Activated naive CD8-positive, alpha-beta T cell treated with anti-CD3 and anti-CD28 coated beads, Interleukin-2, amount 50 U/mL, for 24 hours (primary cell): ENCODE data around the gene ZMIZ1.
A peak's percentile ranks its signal among the peaks of the same experiment; 100 is the strongest.

ENCODE experiments used
- ATAC-seq: fragments of 150-1000 bp; cut with Tn5 transposase; one replicate; pipeline ENCODE4 v1.10.0; 2021
- DNase-seq: peaks from one replicate; pipeline ENCODE4 v3.0.0; 2021
- H3K27ac Mint-ChIP-seq: one replicate; pipeline ENCODE4 v1.8.0; 2021; ENCODE audit warnings: mild to moderate bottlenecking, mixed read lengths
- H3K27me3 Mint-ChIP-seq: one replicate; pipeline ENCODE4 v1.8.0; 2021; ENCODE audit warnings: mixed read lengths
- H3K36me3 Mint-ChIP-seq: one replicate; pipeline ENCODE4 v1.8.0; 2021; ENCODE audit warnings: low read depth, mixed read lengths
- H3K4me1 Mint-ChIP-seq: one replicate; pipeline ENCODE4 v1.8.0; 2021; ENCODE audit warnings: mixed read lengths
- H3K4me3 Mint-ChIP-seq: one replicate; pipeline ENCODE4 v1.8.0; 2021; ENCODE audit warnings: mild to moderate bottlenecking, moderate library complexity, mixed read lengths
- H3K9me3 Mint-ChIP-seq: one replicate; pipeline ENCODE4 v1.8.0; 2021; ENCODE audit warnings: mixed read lengths

Gene ZMIZ1

GRCh38 chr10:79044846-79045245 is 23.9 kb upstream of the ZMIZ1 start:
- Mint-ChIP-seq H3K27me3 (no peaks in the 10 kb centered on the region), H3K9me3 (no peaks in the 10 kb centered on the region), H3K36me3 (no peaks in the 10 kb centered on the region), H3K27ac (no peak overlapping the region), H3K4me3 (no peak overlapping the region), H3K4me1 (peaks cover 33% of the 10 kb centered on the region)
- ATAC-seq = no peak
- DNase-seq = no peak

DNA sequence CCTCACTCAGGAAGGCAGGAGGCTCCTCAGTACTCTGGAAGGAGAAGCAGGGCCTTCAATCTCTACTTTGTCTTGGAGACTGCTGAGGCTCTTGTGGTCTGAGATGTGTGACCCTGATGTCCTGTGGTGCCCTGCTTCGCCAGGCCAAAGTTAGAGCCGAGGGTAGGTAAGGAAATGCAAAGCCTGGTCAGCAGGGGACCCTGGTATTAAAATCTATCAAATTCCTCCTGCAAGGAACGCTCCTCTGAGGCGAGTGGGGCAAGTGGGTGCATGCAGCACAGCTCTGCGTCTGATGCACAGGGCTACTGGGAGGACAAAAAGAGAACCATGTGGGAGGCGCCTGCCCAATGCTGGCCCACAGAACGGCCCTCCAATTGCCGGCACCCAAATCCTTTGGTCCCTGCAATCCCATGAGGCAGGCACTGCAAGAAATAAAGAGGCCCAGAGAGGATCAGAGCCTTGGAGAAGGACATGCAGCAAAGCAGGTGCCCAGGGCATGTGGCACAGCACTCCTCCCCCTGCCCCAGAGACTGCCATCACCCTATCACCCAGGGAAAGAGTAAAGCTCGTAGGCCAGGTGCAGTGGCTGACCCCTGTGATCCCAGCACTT is 23.1 kb upstream of the ZMIZ1 start:
- Mint-ChIP-seq H3K27ac (no peak overlapping the region), H3K27me3 (no peaks in the 10 kb centered on the region), H3K9me3 (no peaks in the 10 kb centered on the region), H3K36me3 (no peaks in the 10 kb centered on the region), H3K4me3 (no peak overlapping the region), H3K4me1 (peaks cover 41% of the 10 kb centered on the region)
- DNase-seq (no peak), ATAC-seq (no peak)

- Mint-ChIP-seq H3K9me3 (no peaks in the 10 kb centered on the region), H3K27ac (no peak overlapping the region), H3K4me1 (peaks cover 43% of the 10 kb centered on the region)
These were observed 22.4 kb upstream of the ZMIZ1 start for GRCh38 chr10:79046326-79046725.

GRCh38 chr10:79046741-79047583 is 21.8 kb upstream of the ZMIZ1 start:
- no peaks in the 10 kb centered on the region for H3K9me3 Mint-ChIP-seq
- H3K4me3 Mint-ChIP-seq = no peak overlapping the region
- H3K27me3 Mint-ChIP-seq = no peaks in the 10 kb centered on the region
- H3K27ac Mint-ChIP-seq = peak overlapping the region; percentile 44
- DNase-seq (no peak), ATAC-seq (no peak)
- H3K36me3 Mint-ChIP-seq = no peaks in the 10 kb centered on the region
- peaks cover 42% of the 10 kb centered on the region for H3K4me1 Mint-ChIP-seq

More at GRCh38 chr10:79046326-79046725, 22.4 kb upstream of the ZMIZ1 start:
- Mint-ChIP-seq H3K4me3 (no peak overlapping the region), H3K36me3 (no peaks in the 10 kb centered on the region), H3K27me3 (no peaks in the 10 kb centered on the region)
- no peak for ATAC-seq
- no peak for DNase-seq

GRCh38 chr10:79047584-79047874 is 21.2 kb upstream of the ZMIZ1 start:
- Mint-ChIP-seq H3K36me3 (no peaks in the 10 kb centered on the region), H3K4me1 (peaks cover 39% of the 10 kb centered on the region), H3K27me3 (no peaks in the 10 kb centered on the region), H3K9me3 (no peaks in the 10 kb centered on the region), H3K27ac (peak overlapping the region; percentile 44), H3K4me3 (no peak overlapping the region)
- ATAC-seq (no peak), DNase-seq (no peak)

DNA sequence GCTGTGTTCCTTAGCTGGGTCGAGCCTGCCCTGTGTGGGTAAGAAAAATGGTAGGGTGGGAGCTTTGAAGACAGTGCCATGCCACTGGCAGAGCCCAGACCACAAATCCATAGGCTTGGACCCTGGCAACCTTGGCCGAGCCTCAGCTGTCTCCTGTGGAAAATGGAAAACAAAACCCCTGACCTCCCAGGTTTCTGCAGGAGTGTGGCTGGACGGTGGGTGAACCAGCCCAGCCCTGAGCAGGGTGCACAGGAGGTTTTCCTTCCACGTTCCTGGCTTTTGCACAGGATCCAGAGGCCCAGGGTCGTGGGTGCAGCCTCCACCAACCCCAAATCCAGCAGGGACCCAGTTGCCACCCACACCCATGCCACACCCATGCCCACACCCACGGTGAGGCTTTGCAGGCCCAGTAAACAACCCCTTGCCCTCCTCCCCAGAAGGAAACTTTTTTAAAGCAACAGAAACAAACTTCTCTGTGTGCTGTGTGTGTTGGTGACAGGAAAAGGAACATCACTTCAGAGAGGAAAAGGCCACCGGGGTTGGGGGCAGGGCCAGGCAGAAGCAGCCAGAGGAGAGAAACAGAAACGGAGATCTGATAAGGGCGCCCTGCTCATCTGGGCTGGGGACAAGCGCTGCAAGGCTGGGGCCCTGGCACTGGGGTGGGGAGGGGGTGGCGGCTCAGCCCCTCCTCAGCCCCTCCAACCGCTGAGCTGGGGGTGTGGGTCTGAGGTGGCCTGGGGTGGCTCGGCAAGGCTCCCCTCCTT is 20.7 kb upstream of the ZMIZ1 start:
- peak overlapping the region; percentile 85 for H3K27ac Mint-ChIP-seq

GRCh38 chr10:79048639-79049550 is 19.9 kb upstream of the ZMIZ1 start:
- H3K9me3 Mint-ChIP-seq = no peaks in the 10 kb centered on the region
- DNase-seq = no peak
- peaks cover 39% of the 10 kb centered on the region for H3K4me1 Mint-ChIP-seq
- peak overlapping the region; percentile 78 for H3K27ac Mint-ChIP-seq
- no peak for ATAC-seq
- no peaks in the 10 kb centered on the region for H3K27me3 Mint-ChIP-seq
- H3K36me3 Mint-ChIP-seq = no peaks in the 10 kb centered on the region
- peak overlapping the region; percentile 14 for H3K4me3 Mint-ChIP-seq

More for the DNA sequence above, 20.7 kb upstream of the ZMIZ1 start:
- Mint-ChIP-seq H3K9me3 (no peaks in the 10 kb centered on the region), H3K4me1 (peaks cover 39% of the 10 kb centered on the region), H3K4me3 (peak overlapping the region; percentile 45), H3K36me3 (no peaks in the 10 kb centered on the region), H3K27me3 (no peaks in the 10 kb centered on the region)
- DNase-seq (peak; percentile 63), ATAC-seq (peak; percentile 75)

DNA sequence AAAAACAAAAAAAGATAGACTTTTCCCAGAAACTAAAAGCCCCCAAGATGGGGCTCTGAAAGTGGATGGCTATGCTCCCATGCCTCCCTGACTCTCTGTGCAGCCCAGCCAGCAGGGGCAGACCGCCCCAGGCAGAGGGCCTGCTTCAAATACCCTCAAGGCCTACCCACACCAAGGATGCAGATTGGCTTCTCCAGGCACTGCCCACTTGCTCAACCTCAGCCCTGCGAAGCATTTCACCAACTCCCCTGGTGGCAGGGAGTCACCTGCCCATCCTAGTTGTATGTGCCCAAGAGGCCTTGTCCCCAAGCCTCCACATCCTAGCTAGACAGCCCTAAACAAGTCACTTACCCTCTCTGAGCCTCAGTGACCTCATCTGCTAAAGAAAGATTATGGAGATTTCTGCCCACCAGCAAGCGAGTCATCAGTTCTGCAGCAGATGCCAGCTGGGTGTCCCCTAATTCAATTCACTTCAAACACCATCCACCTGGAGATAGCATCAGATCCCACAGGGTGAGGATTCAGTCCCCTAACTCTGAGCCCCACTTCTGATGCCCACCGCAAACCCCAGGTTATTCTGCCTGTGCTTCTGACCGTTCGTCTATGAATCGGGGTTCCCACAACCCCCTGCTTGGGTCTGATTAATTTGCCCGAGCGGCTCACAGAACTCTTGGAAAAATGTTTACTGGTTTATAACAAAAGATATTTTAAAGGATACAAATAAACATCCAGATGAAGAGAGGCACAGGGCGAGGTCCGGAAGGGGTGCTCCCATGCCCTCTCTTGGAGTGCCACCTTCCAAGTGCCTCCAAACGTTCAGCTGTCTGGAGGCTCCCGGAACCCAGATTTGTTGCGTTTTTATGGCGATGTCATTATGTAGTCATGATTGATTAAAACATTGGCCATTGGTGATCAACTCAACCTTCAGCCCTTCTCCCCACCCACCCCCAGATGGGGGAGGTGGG is 18.6 kb upstream of the ZMIZ1 start:
- Mint-ChIP-seq H3K27ac (peak overlapping the region; percentile 78), H3K36me3 (no peaks in the 10 kb centered on the region), H3K9me3 (no peaks in the 10 kb centered on the region), H3K27me3 (no peaks in the 10 kb centered on the region), H3K4me1 (peaks cover 39% of the 10 kb centered on the region), H3K4me3 (peak overlapping the region; percentile 24)
- DNase-seq (peak; percentile 48), ATAC-seq (peak; percentile 79)

- Mint-ChIP-seq H3K27me3 (no peaks in the 10 kb centered on the region), H3K27ac (no peak overlapping the region), H3K4me3 (no peak overlapping the region)
These were observed 17.7 kb upstream of the ZMIZ1 start for GRCh38 chr10:79050896-79051555.

GRCh38 chr10:79051766-79052165 is 17.0 kb upstream of the ZMIZ1 start:
- Mint-ChIP-seq H3K27ac (no peak overlapping the region), H3K4me1 (peaks cover 39% of the 10 kb centered on the region), H3K36me3 (no peaks in the 10 kb centered on the region), H3K4me3 (no peak overlapping the region), H3K27me3 (no peaks in the 10 kb centered on the region), H3K9me3 (no peaks in the 10 kb centered on the region)
- no peak for ATAC-seq
- no peak for DNase-seq

More at GRCh38 chr10:79050896-79051555, 17.7 kb upstream of the ZMIZ1 start:
- DNase-seq = no peak
- H3K9me3 Mint-ChIP-seq = no peaks in the 10 kb centered on the region
- H3K4me1 Mint-ChIP-seq = peaks cover 39% of the 10 kb centered on the region
- H3K36me3 Mint-ChIP-seq = no peaks in the 10 kb centered on the region
- no peak for ATAC-seq

DNA sequence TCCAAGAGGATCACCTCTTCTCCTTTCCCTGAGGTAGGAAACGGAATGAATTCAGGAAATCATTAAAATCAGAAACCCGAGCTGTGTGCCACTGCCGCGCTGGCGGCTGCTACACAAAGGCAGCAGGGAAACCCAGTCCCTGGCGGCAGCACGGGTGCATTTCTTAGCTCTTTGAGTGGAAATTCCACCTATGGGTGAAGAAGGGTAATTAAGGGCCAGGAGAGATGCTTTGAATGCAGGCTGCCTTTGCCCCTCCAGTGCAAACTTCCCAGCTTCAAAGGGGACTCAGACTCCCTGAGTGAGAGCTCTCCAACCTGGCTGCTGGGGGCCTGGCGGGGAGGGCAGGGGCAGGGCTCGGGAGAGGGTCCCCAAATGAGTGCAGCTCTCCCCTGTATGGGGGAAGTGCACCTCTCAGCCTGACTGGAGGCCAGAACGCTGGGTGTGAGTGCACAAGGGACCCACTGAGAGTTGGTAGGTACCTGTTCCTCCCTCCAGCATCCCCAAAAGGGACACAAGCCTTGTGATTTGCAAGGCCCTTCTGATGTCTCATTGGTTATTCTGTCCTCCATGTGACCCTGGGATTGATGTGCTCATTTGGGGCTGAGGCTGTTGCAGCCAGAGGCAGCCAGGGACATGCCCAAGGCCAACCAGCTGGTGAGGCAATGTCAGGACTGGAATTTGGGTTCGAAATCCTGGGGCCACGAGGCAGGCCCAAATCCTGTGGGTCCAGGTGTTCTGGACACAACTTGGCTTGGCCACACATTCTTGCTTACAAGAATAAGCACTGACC is 16.3 kb upstream of the ZMIZ1 start:
- no peaks in the 10 kb centered on the region for H3K9me3 Mint-ChIP-seq
- H3K27me3 Mint-ChIP-seq = no peaks in the 10 kb centered on the region
- no peak for ATAC-seq
- H3K4me1 Mint-ChIP-seq = peaks cover 37% of the 10 kb centered on the region
- no peak for DNase-seq
- no peak overlapping the region for H3K27ac Mint-ChIP-seq
- no peak overlapping the region for H3K4me3 Mint-ChIP-seq
- H3K36me3 Mint-ChIP-seq = no peaks in the 10 kb centered on the region

GRCh38 chr10:79053081-79053434 is 15.7 kb upstream of the ZMIZ1 start:
- Mint-ChIP-seq H3K9me3 (no peaks in the 10 kb centered on the region), H3K36me3 (no peaks in the 10 kb centered on the region), H3K4me1 (peaks cover 31% of the 10 kb centered on the region), H3K27me3 (no peaks in the 10 kb centered on the region), H3K4me3 (no peak overlapping the region), H3K27ac (no peak overlapping the region)
- no peak for ATAC-seq
- DNase-seq = no peak
